Ammon's horn (tissue), 1 donor: ENCODE measurements around the gene GPR62.
"Not testable (repeated sequence)": the region's sequence is repeated elsewhere in the genome, so short reads cannot be mapped to it uniquely, and the experiment has no call there.

Experiments used
- DNase-seq: peaks from one replicate; pipeline ENCODE4 v3.0.0-alpha.2; 2016; ENCODE audit warnings: low spot score

GPR62 gene

GRCh38 chr3:51955175-51955892 lies at the start of gene GPR62:
Gene GPR62, plus strand, starts transcription at chr3:51955381. Its CDS starts 272 bp downstream, at chr3:51955653.
- peak; percentile 94 for DNase-seq

GRCh38 chr3:51908026-51908425 lies 47.2 kb upstream of the GPR62 start:
- no peak for DNase-seq

- no peak for DNase-seq
Measured at GRCh38 chr3:51916418-51916817, 38.8 kb upstream of the GPR62 start.

GRCh38 chr3:51921081-51921578 lies 34.1 kb upstream of the GPR62 start:
- no peak for DNase-seq

- no peak for DNase-seq
Measured at GRCh38 chr3:51927061-51927977, 27.9 kb upstream of the GPR62 start.

- no peak for DNase-seq
Measured at GRCh38 chr3:51928438-51928837, 26.7 kb upstream of the GPR62 start.

GRCh38 chr3:51928981-51929380 lies 26.2 kb upstream of the GPR62 start:
- DNase-seq = not testable (repeated sequence)

- DNase-seq = no peak
Measured at GRCh38 chr3:51929420-51930003, 25.7 kb upstream of the GPR62 start.

GRCh38 chr3:51930439-51930838 lies 24.7 kb upstream of the GPR62 start:
- DNase-seq = no peak

GRCh38 chr3:51931756-51932155 lies 23.4 kb upstream of the GPR62 start:
- DNase-seq = no peak

- DNase-seq = no peak
Measured at GRCh38 chr3:51932471-51933370, 22.5 kb upstream of the GPR62 start.

GRCh38 chr3:51933471-51934138 lies 21.6 kb upstream of the GPR62 start:
- DNase-seq = no peak

- DNase-seq = no peak
Measured at GRCh38 chr3:51934139-51934850, 20.9 kb upstream of the GPR62 start.

GRCh38 chr3:51934991-51935885 lies 19.9 kb upstream of the GPR62 start:
- DNase-seq = no peak

- no peak for DNase-seq
Measured at GRCh38 chr3:51935886-51936755, 19.1 kb upstream of the GPR62 start.

- DNase-seq = no peak
Measured at GRCh38 chr3:51937014-51937413, 18.2 kb upstream of the GPR62 start.

- no peak for DNase-seq
Measured at GRCh38 chr3:51937611-51938450, 17.4 kb upstream of the GPR62 start.
